Panc1 (cell line): ENCODE results near the gene TCF7. TPM values are rescaled to one million over a fixed set of nuclear protein-coding genes. Genes with fewer than 3 reads are reported as not detected.

ENCODE experiments used
- ATAC-seq: fragments of 200-7000 bp; cut with Tn5 transposase; 2 replicates; pipeline ENCODE4 v1.9.1; 2020; ENCODE audit warnings: mild to moderate bottlenecking, moderate library complexity
- BruUV-seq: library from RNA; stranded (reverse); fragments of 400-500 nt; replicated peaks from 2 replicates; lab custom pipeline; 2021; lab: Mats Ljungman, UMichigan
- CTCF ChIA-PET: fragments of 300-600 bp; sonication (Branson Sonifier 250); formaldehyde crosslinking; loops from one replicate; lab custom pipeline; 2022; ENCODE audit warnings: antibody characterized with exemption; lab: Charles Lee
- POLR2A ChIA-PET: fragments of 300-600 bp; sonication (Branson Sonifier 250); formaldehyde crosslinking; loops from one replicate; lab custom pipeline; 2022; ENCODE audit warnings: antibody characterized with exemption; lab: Charles Lee
- DNase-seq: peaks from one replicate; pipeline ENCODE4 v3.0.0-alpha.2; 2010; ENCODE audit warnings: low read depth, low spot score
- H3K27ac ChIP-seq: 2 replicates; pipeline ENCODE4 v1.5.1; 2011; ENCODE audit warnings: mild to moderate bottlenecking, low read length, inconsistent platforms
- H3K27me3 ChIP-seq: fragments of 200-500 bp; sonication (Bioruptor generic); 2 replicates; pipeline ENCODE4 v1.6.0; 2014; ENCODE audit warnings: low read length, inconsistent platforms; ENCODE audit not compliant: control insufficient read depth, insufficient read depth
- H3K36me3 ChIP-seq: fragments of 200-500 bp; sonication (Bioruptor generic); 2 replicates; pipeline ENCODE4 v1.5.1; 2014; ENCODE audit warnings: inconsistent platforms, mild to moderate bottlenecking, low read length, moderate library complexity; ENCODE audit not compliant: control insufficient read depth, insufficient read depth
- H3K4me1 ChIP-seq: 2 replicates; pipeline ENCODE4 v1.5.1; 2011; ENCODE audit warnings: inconsistent platforms, mild to moderate bottlenecking, low read length, moderate library complexity; ENCODE audit not compliant: control insufficient read depth, insufficient read depth
- H3K4me3 ChIP-seq, 2 experiments: 2 replicates each; pipeline ENCODE4 v1.5.1; 2011 to 2012; ENCODE audit warnings: low read depth in 2 of 2, low read length in 2 of 2, mild to moderate bottlenecking in 2 of 2, inconsistent platforms in 1 of 2, moderate library complexity in 1 of 2
- H3K9me3 ChIP-seq: fragments of 200-500 bp; sonication (Bioruptor generic); 2 replicates; pipeline ENCODE4 v1.5.1; 2014; ENCODE audit warnings: low read depth, mild to moderate bottlenecking, inconsistent platforms, low read length, moderate library complexity; ENCODE audit not compliant: control insufficient read depth, insufficient read depth
- POLR2AphosphoS5 ChIP-seq: IDR thresholded peaks from 2 replicates; pipeline ENCODE4 v1.6.1; 2012; ENCODE audit warnings: mild to moderate bottlenecking, low read depth, low read length, moderate library complexity
- REST ChIP-seq, 2 experiments: IDR thresholded peaks; 2 replicates each; pipeline ENCODE4 v1.6.1; 2011 to 2012; ENCODE audit warnings: low read depth in 2 of 2, control low read depth in 1 of 2, low read length in 1 of 2, mild to moderate bottlenecking in 1 of 2, moderate library complexity in 1 of 2; ENCODE audit not compliant: insufficient read depth in 1 of 2
- SIN3A ChIP-seq: IDR thresholded peaks from 2 replicates; pipeline ENCODE4 v1.6.1; 2012; ENCODE audit warnings: low read depth, mild to moderate bottlenecking, low read length, moderate library complexity, borderline replicate concordance; ENCODE audit not compliant: insufficient read depth
- TCF7L2 ChIP-seq: IDR thresholded peaks from 2 replicates; pipeline ENCODE4 v1.6.1; 2011; ENCODE audit warnings: mild to moderate bottlenecking, low read depth, low read length, inconsistent platforms
- in situ Hi-C: cut with HindIII; loops from 2 replicates; pipeline ENCODE4 v1.10.0; 2016; ENCODE audit warnings: low sequenced_read_pairs, low pct_unique_long_range_greater_than_20kb
- intact Hi-C: fragments of 100-400 bp; cut with micrococcal nuclease; formaldehyde crosslinking; loops from one replicate; pipeline ENCODE4 v1.10.0; 2022; ENCODE audit not compliant: unreplicated experiment
- total RNA-seq: library from RNA; stranded (reverse); gene quantifications from one replicate; pipeline ENCODE4 v1.2.1, GENCODE V29; 2021; ENCODE audit not compliant: unreplicated experiment
- TF ChIP-seq, protein P1 (sequence below): fragments of 450-650 bp; IDR thresholded peaks from 2 replicates; pipeline ENCODE4 v1.5.1; 2017; ENCODE audit warnings: mild to moderate bottlenecking

TCF7 gene
- total RNA-seq, 1 experiment from 2014 or later = 24.0 TPM

DNA sequence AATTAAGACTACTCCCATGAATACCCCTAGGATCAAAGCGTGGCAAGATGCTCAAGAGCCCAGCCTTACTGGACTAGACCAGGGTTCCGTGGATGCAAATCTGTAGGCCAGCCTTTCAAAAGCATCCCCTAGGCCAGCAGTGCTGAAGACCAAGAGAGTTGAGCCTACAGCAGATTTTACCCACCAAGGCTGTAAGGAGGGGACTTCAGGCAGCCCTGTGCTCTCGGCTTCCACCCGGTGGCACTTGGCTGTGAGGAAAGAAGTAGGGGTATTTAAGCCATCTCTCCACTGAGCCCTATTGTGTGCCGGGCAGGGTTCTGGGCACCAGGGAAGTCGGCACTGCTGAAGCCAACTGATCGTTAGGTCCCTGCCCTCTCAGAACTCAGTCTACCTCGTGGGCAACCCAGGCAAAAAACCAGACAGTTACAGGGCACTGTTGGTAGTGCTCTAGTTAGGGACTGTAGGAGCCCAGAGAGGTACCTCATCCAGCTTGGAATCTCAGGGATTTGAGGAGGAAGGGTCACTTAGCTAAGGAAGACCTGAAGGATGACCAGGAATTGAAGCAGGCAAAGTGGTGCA lies 25.5 kb downstream of the TCF7 start:
- intact Hi-C loops = loop anchor here (1.0 kb wide), 1 partner anchor 101 kb away; no protein-coding TSS in a partner anchor
- no peak for TF ChIP-seq TCF7L2
- no peak for TF ChIP-seq REST (IDR thresholded peaks at IDR 0.05; ENCODE audit: insufficient read depth in 1 of 2, low read depth in 2 of 2, low read length in 1 of 2)
- no peak for TF ChIP-seq POLR2AphosphoS5
- no peak for TF ChIP-seq SIN3A
- TF ChIP-seq, protein P1, sequence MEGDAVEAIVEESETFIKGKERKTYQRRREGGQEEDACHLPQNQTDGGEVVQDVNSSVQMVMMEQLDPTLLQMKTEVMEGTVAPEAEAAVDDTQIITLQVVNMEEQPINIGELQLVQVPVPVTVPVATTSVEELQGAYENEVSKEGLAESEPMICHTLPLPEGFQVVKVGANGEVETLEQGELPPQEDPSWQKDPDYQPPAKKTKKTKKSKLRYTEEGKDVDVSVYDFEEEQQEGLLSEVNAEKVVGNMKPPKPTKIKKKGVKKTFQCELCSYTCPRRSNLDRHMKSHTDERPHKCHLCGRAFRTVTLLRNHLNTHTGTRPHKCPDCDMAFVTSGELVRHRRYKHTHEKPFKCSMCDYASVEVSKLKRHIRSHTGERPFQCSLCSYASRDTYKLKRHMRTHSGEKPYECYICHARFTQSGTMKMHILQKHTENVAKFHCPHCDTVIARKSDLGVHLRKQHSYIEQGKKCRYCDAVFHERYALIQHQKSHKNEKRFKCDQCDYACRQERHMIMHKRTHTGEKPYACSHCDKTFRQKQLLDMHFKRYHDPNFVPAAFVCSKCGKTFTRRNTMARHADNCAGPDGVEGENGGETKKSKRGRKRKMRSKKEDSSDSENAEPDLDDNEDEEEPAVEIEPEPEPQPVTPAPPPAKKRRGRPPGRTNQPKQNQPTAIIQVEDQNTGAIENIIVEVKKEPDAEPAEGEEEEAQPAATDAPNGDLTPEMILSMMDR = no peak
- CTCF ChIA-PET = interaction anchor here (0.5 to 2.7 kb wide), 8 partner anchors 9 to 108 kb away, joined by 3 to 29 read pairs (median 4); no protein-coding TSS in a partner anchor
- DNase-seq (no peak), ATAC-seq (no peak)
- no peak overlapping the region for H3K4me3 ChIP-seq
- in situ Hi-C loops = no loop called here
- peaks cover 40% of the 10 kb centered on the region for H3K4me1 ChIP-seq
- no peak overlapping the region; the same call in 1 of the 2 replicates for H3K27ac ChIP-seq
- H3K27me3 ChIP-seq = no peaks in the 10 kb centered on the region
- no peaks in the 10 kb centered on the region for H3K36me3 ChIP-seq
- no TSS peak for BruUV-seq
- POLR2A ChIA-PET = interaction anchor here (0.5 to 0.6 kb wide), 4 partner anchors 23 to 179 kb away, joined by 3 to 16 read pairs (median 6); partner anchors contain the start of gene PPP2CA
- no peaks in the 10 kb centered on the region for H3K9me3 ChIP-seq

GRCh38 chr5:134140530-134141201 lies 26.2 kb downstream of the TCF7 start:
- Histone ChIP-seq H3K4me1 (peaks cover 40% of the 10 kb centered on the region), H3K4me3 (no peak overlapping the region), H3K36me3 (peaks cover under 1% of the 10 kb centered on the region; the same call in 1 of the 2 replicates), H3K9me3 (no peaks in the 10 kb centered on the region), H3K27me3 (no peaks in the 10 kb centered on the region), H3K27ac (peak overlapping the region; percentile 37)
- no TSS peak for BruUV-seq
- TF ChIP-seq SIN3A (no peak), POLR2AphosphoS5 (peak; percentile 24; the same call in 1 of the 2 replicates), REST (IDR thresholded peaks at IDR 0.05; ENCODE audit: insufficient read depth in 1 of 2, low read depth in 2 of 2, low read length in 1 of 2) (no peak)
- TF ChIP-seq, protein P1 = peak; percentile 86
- DNase-seq = no peak
- ATAC-seq = peak; percentile 77
- ChIA-PET CTCF (interaction anchor here (0.5 to 2.7 kb wide), 11 partner anchors 10 to 114 kb away, joined by 3 to 29 read pairs (median 4); no protein-coding TSS in a partner anchor), POLR2A (no interaction called here)
- in situ Hi-C loops = no loop called here
- intact Hi-C loops = loop anchor here (1.0 kb wide), 1 partner anchor 101 kb away; no protein-coding TSS in a partner anchor
